ENCODE data around the gene GAS6.

GAS6 gene

GRCh38 chr13:113887700-113888201, 23.9 kb upstream of the GAS6 start:
- no peak for DNase-seq (ENCODE audit: low spot score)

- DNase-seq (ENCODE audit: low spot score), result no peak
These were observed 22.8 kb upstream of the GAS6 start for GRCh38 chr13:113886561-113887112.

- no peak for DNase-seq (ENCODE audit: low spot score)
These were observed 20.9 kb upstream of the GAS6 start for GRCh38 chr13:113884821-113885220.

- no peak for DNase-seq (ENCODE audit: low spot score)
These were observed 20.3 kb upstream of the GAS6 start for GRCh38 chr13:113883921-113884804.

- DNase-seq (ENCODE audit: low spot score), result no peak
These were observed 19.5 kb upstream of the GAS6 start for GRCh38 chr13:113883314-113883811.

GRCh38 chr13:113882716-113883115, 18.8 kb upstream of the GAS6 start:
- DNase-seq (ENCODE audit: low spot score), result no peak

GRCh38 chr13:113882267-113882630, 18.4 kb upstream of the GAS6 start:
- no peak for DNase-seq (ENCODE audit: low spot score)

- DNase-seq (ENCODE audit: low spot score), result no peak
These were observed 17.9 kb upstream of the GAS6 start for GRCh38 chr13:113881614-113882266.

GRCh38 chr13:113880651-113881611, 17.1 kb upstream of the GAS6 start:
- no peak for DNase-seq (ENCODE audit: low spot score)

- no peak for DNase-seq (ENCODE audit: low spot score)
These were observed 15.9 kb upstream of the GAS6 start for GRCh38 chr13:113879494-113880360.

- no peak for DNase-seq (ENCODE audit: low spot score)
These were observed 15.1 kb upstream of the GAS6 start for GRCh38 chr13:113879017-113879416.

GRCh38 chr13:113877149-113877990, 13.5 kb upstream of the GAS6 start:
- DNase-seq (ENCODE audit: low spot score), result no peak

- DNase-seq (ENCODE audit: low spot score), result no peak
These were observed 12.7 kb upstream of the GAS6 start for GRCh38 chr13:113876346-113877148.

- DNase-seq (ENCODE audit: low spot score), result no peak
These were observed 12.0 kb upstream of the GAS6 start for GRCh38 chr13:113875837-113876281.

GRCh38 chr13:113875429-113875815, 11.5 kb upstream of the GAS6 start:
- no peak for DNase-seq (ENCODE audit: low spot score)

GRCh38 chr13:113874579-113875428, 10.9 kb upstream of the GAS6 start:
- DNase-seq (ENCODE audit: low spot score), result no peak

GRCh38 chr13:113874177-113874576, 10.3 kb upstream of the GAS6 start:
- DNase-seq (ENCODE audit: low spot score), result no peak

GRCh38 chr13:113869263-113869662, 5.4 kb upstream of the GAS6 start:
- DNase-seq (ENCODE audit: low spot score), result no peak

All from D341Med (cell line).